Measurements from ENCODE around the gene SRXN1. TPM values are rescaled to one million over a fixed set of nuclear protein-coding genes. Genes with fewer than 3 reads are reported as not detected.
A peak's percentile ranks its signal among the peaks of the same experiment; 100 is the strongest.

SRXN1 gene
- total and polyA plus RNA-seq, 9 of the 15 experiments (the other 6 are each of a cell fraction or from before 2014, with no cell fraction given) = 6.8 to 36.4 (median 21.6) TPM

- TF ChIP-seq, protein P1, sequence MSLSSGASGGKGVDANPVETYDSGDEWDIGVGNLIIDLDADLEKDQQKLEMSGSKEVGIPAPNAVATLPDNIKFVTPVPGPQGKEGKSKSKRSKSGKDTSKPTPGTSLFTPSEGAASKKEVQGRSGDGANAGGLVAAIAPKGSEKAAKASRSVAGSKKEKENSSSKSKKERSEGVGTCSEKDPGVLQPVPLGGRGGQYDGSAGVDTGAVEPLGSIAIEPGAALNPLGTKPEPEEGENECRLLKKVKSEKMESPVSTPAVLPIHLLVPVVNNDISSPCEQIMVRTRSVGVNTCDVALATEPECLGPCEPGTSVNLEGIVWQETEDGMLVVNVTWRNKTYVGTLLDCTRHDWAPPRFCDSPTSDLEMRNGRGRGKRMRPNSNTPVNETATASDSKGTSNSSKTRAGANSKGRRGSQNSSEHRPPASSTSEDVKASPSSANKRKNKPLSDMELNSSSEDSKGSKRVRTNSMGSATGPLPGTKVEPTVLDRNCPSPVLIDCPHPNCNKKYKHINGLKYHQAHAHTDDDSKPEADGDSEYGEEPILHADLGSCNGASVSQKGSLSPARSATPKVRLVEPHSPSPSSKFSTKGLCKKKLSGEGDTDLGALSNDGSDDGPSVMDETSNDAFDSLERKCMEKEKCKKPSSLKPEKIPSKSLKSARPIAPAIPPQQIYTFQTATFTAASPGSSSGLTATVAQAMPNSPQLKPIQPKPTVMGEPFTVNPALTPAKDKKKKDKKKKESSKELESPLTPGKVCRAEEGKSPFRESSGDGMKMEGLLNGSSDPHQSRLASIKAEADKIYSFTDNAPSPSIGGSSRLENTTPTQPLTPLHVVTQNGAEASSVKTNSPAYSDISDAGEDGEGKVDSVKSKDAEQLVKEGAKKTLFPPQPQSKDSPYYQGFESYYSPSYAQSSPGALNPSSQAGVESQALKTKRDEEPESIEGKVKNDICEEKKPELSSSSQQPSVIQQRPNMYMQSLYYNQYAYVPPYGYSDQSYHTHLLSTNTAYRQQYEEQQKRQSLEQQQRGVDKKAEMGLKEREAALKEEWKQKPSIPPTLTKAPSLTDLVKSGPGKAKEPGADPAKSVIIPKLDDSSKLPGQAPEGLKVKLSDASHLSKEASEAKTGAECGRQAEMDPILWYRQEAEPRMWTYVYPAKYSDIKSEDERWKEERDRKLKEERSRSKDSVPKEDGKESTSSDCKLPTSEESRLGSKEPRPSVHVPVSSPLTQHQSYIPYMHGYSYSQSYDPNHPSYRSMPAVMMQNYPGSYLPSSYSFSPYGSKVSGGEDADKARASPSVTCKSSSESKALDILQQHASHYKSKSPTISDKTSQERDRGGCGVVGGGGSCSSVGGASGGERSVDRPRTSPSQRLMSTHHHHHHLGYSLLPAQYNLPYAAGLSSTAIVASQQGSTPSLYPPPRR (CRISPR knock-in tag; IDR thresholded peaks at IDR 0.05; ENCODE audit: borderline replicate concordance) = no peak
- TF ChIP-seq, protein P2, sequence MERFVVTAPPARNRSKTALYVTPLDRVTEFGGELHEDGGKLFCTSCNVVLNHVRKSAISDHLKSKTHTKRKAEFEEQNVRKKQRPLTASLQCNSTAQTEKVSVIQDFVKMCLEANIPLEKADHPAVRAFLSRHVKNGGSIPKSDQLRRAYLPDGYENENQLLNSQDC (CRISPR knock-in tag; IDR thresholded peaks at IDR 0.05) = no peak
- no peak for TF ChIP-seq DMBX1 (CRISPR knock-in tag; IDR thresholded peaks at IDR 0.05; ENCODE audit: borderline replicate concordance)
- TF ChIP-seq ATF2 (CRISPR knock-in tag; IDR thresholded peaks at IDR 0.05) = no peak
- no peak for TF ChIP-seq GTF2E2 (tag; IDR thresholded peaks at IDR 0.05)
- TF ChIP-seq ZFP36 (IDR thresholded peaks at IDR 0.05; ENCODE audit: low read depth, low read length, partially characterized antibody) = peak; percentile 92
- TF ChIP-seq, protein P3, sequence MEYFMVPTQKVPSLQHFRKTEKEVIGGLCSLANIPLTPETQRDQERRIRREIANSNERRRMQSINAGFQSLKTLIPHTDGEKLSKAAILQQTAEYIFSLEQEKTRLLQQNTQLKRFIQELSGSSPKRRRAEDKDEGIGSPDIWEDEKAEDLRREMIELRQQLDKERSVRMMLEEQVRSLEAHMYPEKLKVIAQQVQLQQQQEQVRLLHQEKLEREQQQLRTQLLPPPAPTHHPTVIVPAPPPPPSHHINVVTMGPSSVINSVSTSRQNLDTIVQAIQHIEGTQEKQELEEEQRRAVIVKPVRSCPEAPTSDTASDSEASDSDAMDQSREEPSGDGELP (CRISPR knock-in tag; IDR thresholded peaks at IDR 0.05; ENCODE audit: borderline replicate concordance) = no peak
- TF ChIP-seq ZNF324 (CRISPR knock-in tag; IDR thresholded peaks at IDR 0.05) = no peak
- no peak for TF ChIP-seq HDAC1 (IDR thresholded peaks at IDR 0.05)
- TF ChIP-seq MECOM (CRISPR knock-in tag; IDR thresholded peaks at IDR 0.05) = no peak
- no peak for TF ChIP-seq PYGO2 (tag; IDR thresholded peaks at IDR 0.05)
Observed at GRCh38 chr20:672963-673602, 20.1 kb upstream of the SRXN1 start (continued).

Measured in K562 (cell line).